Measurements from ENCODE around the gene FANCD2OS.
"Not testable (repeated sequence)": the region's sequence is repeated elsewhere in the genome, so short reads cannot be mapped to it uniquely, and the experiment has no call there.

The FANCD2OS gene, protein sequence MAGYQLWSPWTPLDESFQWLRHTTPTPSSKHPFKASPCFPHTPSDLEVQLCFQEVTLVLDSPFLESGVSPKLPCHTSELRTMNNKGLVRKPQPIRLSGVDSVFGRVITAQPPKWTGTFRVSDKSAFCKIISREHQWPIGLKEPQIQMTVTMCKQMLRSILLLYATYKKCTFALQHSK

DNA sequence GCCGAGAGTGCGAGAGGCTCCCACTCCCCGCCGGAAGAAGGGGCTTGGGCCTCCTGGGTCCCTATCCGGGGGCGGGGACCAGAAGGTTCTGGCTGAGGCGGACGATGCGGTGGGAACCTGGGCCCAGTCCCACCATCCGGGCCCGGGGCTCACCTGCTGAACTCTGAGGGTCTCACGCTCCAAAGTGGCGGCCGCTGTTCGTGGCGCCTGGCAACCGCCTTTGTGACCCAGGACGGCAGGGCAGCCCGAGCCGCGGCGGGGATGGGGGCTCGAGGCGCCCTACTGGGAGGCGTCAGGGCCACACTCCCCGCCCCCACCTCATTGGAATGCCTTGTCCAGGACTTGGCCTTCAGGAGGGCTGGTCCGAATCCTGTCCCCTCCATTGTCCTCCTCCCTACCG, at the start of gene FANCD2OS:
Gene FANCD2OS (minus strand): TSS at position 165 of the 400 bp plus-strand sequence. CDS start 3,481 bp downstream, outside the sequence.
- DNase-seq (ENCODE audit: low read depth in 2 of 2) = no peak

DNA sequence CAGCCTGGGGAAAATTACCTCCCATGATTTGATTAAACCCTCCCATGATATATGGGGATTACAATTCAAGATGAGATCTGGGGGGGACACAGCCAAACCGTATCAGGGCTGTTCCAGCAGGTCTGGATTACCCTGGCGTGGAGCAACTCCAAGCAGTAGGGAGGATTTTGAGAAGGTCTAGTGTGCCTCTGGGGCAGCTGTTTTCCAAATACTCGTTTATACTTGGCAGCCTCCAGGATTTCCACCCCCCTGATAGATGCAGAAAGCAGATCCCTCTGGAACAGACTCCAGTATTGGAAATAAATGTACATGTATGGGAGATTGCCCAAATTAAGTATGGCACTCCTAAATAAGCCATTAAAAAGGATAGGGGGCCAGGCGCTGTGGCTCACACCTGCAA, 49.0 kb upstream of the FANCD2OS start:
- DNase-seq (ENCODE audit: low read depth in 2 of 2) = no peak

DNA sequence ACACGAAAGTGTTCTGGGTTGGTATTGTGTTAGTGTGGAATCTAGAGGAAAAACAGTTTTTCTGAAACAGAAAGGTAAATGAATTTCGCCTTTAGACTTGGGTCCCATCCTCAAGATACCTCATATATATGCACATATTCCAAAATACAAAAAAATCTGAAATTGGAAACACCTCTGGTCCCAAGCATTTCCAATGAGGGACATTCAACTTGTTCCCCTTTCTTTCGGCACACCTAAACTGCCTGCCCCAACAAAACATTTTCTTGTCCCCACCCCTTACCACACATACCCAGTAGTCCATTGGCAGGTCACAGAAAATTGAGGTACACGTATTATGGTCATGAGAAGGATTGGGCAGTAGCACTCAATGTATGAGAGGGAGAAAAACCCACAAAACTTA, 47.6 kb upstream of the FANCD2OS start:
- DNase-seq (ENCODE audit: low read depth in 2 of 2) = no peak

DNA sequence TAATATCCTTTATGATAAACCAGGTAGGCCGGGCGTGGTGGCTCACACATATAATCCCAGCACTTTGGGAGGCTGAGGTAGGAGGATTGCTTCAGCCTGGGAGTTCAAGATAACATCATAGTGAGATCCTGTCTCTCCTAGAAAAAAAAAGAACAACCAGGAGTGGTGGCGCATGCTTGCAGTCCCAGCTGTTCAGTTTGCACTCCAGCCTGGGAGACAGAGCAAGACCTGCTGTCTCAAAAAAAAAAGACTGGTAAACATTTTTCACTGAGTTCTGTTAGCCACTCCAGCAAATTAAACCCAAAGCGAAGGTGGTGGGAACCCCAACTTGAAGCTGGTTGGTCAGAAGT, 47.0 kb upstream of the FANCD2OS start:
- no peak for DNase-seq (ENCODE audit: low read depth in 2 of 2)

DNA sequence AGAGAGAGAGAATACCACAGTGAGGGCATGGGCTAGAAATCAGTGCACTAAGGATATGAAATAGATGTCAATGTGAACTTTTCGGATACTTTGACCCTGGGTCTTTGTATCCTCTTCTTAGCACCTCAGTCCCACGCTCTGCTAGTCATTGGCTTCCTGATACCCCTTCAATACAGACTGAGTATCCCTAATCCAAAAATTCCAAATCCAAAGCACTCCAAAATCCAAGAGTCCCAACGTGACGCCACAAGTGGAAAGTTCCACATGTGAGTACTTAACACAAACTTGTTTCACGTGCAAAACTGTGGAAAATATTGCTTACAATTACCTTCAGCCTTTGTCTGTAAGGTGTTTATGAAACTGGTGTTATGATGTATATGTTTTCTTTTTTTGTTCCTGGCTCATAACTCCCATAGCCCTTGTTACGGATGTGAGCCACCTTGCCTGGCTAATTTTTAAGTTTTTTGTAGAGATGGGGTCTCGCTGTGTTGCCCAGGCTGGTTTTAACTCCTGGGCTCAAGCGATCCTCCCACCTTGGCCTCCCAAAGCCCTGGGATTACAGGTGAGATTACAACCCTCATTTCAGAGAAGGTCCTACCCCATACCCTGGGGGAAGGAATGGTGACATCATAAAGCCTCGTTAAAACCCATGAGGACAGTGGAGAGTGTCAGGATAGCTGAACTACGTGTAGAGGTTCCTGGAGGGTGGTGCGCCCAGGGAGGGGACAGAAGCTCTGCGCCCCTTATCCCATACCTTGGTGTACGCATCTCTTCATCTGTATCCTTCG, 46.5 kb upstream of the FANCD2OS start:
- DNase-seq (ENCODE audit: low read depth in 2 of 2) = no peak

DNA sequence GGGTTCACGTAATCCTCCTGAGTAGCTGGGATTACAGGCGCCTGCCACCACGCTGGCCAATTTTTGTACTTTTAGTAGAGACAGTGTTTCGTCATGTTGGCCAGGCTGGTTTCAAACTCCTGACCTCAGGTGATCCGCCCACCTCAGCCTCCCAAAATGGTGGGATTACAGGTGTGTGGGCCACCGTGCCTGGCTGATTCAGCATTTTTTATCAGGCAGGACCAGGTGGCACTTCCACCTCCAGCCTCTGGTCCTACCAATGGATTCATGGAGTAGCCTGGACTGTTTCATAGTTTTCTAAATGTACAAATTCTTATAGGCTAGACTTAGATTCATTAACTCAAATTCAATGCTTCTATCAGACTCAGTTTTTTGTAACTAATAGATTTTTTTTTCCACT, 42.9 kb upstream of the FANCD2OS start:
- DNase-seq (ENCODE audit: low read depth in 2 of 2) = no peak

DNA sequence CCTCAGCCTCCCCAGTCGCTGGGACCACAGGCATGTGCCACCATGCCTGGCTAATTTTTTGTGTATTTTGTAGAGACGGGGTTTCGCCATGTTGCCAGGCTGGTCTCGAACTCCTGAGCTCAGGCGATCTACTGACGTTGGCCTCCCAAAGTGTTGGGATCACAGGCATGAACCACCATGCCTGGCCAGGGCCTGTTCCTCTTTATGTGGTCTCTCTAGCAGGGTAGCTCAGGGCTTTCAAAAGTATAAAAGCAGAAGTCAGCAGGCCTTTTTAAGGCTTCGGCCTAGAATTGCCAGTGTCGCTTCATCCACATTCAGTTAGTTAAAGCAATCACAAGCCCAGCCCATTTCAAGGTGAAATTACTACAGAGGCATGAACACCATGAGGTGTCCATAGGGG, 41.2 kb upstream of the FANCD2OS start:
- DNase-seq (ENCODE audit: low read depth in 2 of 2) = no peak

DNA sequence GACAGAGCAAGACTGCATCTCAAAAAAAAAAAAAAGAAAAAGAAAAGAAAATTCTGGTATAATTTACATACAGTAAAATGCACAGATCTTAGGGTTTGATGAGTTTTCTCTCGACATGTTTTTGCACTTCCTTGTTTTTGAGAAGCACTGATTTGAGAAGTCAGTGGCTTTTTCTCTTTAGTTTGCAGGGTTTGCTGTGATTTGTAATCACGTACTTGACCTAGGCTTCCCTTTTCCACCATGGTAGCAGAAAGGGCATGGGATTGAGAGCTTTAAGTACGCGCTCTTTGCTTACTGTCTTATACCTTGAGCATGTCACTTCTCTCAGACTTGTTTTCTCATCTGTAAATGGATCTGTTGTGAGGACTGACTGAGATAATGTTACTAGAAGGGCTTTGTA, 37.6 kb upstream of the FANCD2OS start:
- no peak for DNase-seq (ENCODE audit: low read depth in 2 of 2)

DNA sequence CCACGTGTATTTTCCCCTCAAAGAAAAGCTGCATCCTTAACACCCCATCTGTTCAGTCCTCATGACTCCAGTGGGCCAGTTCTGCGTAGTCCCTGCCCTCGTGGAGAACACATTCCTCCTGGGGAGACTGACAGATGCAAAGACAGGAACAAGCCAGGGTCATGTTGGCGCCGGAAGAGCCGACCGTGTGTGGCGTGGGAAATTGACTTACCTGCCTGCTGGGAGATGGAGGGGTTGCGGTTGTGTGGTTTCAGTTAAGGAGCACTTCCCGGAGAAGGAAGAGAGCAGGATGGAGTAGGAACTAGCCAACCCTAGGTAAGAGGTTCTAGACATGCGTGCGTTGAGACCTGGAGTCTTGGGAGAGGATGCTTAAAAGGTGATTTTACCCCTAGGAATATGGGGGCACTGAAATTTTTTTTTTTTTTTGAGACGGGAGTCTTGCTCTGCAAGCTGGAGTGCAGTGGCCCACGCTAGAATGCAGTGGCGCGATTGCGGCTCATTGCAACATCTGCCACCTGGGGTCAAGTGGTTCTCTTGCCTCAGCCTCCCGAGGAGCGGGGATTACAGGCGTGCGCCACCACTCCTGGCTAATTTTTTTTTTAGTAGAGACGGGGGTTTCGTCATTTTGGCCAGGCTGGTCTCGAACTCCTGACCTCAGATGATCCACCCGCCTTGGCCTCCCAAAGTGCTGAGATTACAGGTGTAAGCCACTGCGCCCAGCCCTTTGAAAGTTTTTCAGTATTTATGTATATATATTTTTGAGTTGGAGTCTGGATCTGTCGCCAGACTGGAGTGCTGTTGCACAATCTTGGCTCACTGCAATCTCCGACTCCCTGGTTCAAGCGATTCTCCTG, 34.9 kb upstream of the FANCD2OS start:
- DNase-seq (ENCODE audit: low read depth in 2 of 2) = no peak

DNA sequence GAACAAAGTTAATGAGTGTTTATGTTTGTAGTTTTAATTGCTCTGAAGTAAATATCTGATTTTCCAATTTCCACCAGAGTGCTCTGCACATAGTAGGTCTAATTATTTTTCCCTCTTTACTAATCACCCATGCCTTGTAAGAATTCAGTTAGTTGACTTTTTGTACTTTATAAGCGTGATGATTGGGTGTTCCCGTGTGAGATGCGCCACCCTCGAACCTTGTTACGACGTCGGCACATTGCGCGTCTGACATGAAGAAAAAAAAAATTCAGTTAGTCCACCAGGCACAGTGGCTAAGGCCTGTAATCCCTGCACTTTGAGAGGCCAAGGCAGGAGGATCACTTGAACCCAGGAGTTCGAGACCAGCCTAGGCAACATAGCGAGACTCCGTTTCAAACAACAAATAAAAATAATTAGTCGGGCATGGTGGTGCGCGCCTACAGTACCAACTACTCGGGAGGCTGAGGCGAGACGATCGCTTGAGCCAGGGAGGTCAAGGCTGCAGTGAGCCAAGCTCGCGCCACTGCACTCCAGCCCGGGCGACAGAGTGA, 33.0 kb upstream of the FANCD2OS start:
- no peak for DNase-seq (ENCODE audit: low read depth in 2 of 2)

DNA sequence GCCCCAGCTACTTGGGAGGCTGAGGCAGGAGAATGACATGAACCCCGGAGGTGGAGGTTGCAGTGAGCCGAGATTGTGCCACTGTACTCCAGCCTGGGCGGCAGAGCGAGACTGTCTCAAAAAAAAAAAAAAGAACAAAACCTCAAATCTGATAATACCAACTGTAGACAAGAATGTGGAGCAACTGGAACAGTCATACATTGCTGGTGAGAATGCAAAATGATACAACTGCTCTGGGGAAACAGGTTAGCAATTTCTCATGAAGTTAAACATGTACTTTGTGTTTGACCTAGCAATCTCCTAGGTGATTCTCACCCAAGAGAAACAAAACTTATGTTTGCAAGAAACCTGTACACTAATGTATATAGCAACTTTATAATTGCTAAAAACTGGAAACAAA, 29.1 kb upstream of the FANCD2OS start:
- DNase-seq (ENCODE audit: low read depth in 2 of 2) = no peak

DNA sequence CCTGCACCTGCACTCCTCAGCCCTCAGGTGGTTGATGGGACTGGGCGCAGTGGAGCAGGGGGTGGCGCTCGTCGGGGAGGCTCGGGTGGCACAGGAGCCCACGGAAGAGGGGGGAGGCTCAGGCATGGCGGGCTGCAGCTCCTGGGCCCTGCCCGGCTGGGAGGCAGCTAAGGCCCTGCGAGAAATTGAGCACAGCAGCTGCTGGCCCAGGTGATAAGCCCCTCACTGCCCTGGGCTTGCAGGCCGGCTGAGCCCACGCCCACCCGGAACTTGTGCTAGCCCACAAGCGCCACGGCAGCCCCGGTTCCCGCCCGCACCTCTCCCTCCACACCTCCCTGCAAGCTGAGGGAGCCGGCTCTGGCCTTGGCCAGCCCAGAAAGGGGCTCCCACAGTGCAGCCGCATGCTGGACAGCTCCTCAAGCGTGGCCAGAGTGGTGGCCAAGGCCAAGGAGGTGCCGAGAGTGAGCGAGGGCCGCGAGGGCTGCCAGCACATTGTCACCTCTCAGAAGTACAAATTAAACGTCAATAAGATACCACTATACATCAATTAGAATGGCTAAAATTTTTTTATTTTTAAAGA, 28.5 kb upstream of the FANCD2OS start:
- no peak for DNase-seq (ENCODE audit: low read depth in 2 of 2)

DNA sequence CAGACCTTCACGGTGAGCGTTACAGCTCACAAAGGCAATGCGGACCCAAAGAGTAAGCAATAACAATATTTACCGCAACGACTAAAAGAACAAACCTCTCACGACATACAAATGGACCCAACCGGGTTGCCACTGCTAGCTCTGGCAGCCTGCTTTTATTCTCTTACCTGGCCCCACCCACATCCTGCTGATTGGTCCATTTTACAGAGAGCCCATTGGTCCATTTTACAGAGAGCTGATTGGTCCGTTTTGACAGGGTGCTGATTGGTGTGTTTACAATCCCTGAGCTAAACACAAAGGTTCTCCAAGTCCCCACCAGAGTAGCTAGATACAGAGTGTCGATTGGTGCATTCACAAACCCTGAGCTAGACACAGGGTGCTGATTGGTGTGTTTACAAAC, 27.8 kb upstream of the FANCD2OS start:
- DNase-seq (ENCODE audit: low read depth in 2 of 2) = not testable (repeated sequence)

DNA sequence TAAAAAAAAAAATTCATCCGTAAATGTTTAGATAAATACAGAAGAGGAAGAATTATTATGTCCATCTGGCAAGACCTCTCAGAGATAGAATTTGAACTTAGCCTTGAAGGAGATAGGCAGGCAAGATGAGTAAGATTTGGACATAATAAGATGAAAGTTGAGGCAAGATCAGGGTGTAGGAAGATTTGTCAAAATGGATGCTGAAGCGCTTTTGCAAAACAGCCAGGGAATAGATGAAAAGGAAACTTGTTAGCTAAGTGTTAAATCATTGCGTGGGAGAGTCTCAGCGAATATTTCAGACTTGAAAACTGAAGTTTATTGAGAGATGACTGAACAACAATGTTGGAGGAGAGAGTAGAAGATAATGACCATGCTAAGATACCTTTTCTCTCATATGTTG, 14.7 kb upstream of the FANCD2OS start:
- no peak for DNase-seq (ENCODE audit: low read depth in 2 of 2)

DNA sequence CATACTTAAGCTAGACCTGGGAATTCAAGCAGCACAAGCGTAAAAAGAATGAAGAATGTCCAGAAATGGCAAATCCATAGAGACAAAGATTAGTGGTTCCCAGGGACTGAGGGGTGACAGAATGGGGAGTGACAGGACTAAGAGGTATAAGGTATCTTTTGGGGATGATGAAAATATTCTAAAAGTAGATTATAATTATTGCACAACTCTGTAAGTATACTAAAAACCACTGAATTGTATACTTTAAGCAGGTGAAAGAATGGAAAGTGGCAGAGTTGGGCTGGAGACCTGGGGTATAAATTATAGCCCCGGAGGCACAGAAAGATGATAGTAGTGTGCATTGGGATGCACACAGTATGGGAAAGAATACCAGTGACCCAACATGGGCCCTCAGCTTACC, 13.0 kb upstream of the FANCD2OS start:
- DNase-seq (ENCODE audit: low read depth in 2 of 2) = no peak

DNA sequence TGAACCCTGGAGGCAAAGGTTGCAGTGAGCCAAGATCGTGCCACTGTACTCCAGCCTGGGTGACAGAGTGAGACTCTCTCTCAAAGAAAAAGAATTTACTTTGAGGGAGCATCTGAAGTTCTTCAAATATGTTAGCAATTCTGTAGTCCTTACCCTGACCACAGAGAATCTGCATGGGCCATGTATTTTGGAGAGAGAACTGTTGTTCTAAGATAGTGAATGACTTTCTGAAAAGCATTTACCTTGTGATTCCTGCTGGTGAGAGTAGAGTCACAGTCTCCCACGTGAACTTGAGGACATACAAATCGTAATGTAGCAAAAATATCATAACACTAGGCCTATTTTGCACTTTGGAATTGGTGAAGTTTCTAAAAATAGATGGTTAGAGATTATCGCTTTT, 11.3 kb upstream of the FANCD2OS start:
- no peak for DNase-seq (ENCODE audit: low read depth in 2 of 2)

DNA sequence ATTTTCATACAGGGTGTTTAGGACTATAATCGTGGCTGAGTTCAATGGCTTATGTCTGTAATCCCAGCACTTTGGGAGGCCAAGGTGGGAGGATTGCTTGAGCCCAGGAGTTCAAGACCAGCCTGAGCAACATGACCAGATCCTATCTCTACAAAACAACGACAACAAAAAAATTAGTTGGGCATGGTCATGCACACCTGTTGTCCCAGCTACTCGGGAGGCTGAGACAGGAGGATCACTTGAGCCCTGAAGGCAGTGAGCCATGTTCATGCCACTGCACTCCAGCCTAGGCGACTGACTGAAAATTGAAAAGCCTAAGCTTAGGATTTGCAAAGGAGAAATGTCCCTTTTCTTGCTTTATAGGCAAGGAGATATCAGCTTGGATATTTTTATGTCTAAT, 8.9 kb upstream of the FANCD2OS start:
- DNase-seq (ENCODE audit: low read depth in 2 of 2) = no peak

DNA sequence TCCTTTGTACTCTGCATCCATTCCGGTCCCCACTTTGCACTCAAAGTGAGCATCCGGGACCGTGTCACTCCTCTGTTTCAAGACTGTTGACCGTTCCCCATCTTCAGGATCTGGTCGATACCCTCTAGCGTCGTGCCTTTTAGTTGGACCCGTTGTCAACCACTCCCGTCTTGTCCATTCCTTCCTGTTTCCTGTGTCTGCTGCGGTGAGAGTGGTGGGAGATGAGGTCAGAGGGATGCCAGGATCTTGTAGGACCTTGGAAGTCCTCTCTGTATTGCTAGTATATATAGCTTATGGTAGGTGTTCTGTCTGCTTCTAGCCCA, 8.0 kb upstream of the FANCD2OS start:
- DNase-seq (ENCODE audit: low read depth in 2 of 2) = no peak

DNA sequence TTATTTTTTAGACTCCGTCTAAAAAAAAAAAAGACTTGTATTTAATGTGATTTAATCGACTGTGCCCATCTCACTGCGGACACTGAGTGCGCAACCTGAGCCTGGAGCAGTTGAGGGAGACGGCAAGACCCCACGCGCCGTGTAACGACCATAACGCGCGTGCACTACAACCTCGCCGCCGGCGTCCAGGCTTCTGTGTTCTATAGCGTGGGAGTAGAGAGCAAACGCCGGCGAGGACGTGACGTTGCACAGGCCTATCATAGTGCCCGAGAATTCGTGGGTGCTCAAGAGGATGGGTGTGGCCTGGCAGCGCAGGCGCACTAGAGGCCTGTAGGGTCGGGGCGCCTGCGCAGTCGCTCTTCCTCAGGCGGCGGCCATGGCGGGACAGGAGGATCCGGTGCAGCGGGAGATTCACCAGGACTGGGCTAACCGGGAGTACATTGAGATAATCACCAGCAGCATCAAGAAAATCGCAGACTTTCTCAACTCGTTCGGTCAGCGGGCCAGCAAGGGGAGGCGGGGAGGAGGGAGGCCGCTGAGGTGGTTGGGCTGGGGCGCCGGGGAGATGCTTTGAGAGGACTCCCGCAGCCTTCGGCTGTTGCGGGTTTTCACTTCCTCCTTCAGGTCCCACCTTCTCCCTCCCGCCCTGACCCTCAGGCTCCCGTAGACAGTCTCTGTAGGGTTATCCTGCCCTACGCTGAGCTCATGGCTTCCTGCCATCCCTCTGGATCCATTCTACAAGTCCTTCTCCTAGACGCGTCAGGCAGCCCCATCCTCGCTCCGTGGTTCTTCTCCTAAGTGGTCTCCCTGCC, 7.5 kb upstream of the FANCD2OS start, which contains the start of gene BRK1:
Gene BRK1 (plus strand): TSS at position 350 of the 812 bp plus-strand sequence. CDS start 27 bp downstream, at position 377.
- DNase-seq (ENCODE audit: low read depth in 2 of 2) = peak; percentile 81 to 83

DNA sequence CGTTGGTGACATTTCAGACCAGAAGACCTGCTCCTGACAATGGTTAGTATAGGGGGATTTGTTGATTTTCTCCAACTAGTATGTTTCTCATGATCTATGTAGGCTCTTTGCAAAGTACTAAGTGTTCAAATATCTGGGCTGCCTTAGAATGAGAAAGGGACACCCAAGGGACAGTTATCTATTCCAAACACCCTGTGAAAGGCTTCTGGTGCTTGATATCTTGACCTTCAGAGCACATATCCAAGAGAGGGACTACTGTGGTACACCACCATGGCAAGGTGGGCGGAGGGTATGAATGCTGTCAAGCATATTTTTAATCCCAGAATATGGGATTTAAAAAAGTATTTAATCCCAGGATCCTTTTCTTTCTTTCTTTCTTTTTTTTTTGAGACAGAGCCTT, 1.1 kb downstream of the FANCD2OS start:
- DNase-seq (ENCODE audit: low read depth in 2 of 2) = no peak

DNA sequence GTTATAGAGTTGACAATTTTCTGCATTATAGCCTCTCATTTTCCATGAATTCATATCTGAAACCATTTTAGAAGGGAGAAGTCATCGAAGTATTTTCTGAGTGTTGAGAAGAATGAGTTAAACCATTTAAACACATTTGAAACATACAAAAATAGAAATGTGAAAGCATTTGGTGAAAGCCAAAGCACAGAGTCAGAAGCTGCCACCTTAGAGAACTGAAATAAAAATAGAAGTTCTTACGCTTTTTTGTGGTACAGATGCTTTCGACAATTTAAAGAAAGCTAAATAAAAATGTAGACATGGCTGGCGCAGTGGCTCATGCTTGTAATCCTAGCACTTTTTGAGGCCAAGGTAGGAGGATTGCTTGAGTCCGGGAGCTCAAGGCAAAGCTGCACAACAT, 9.0 kb downstream of the FANCD2OS start:
- DNase-seq (ENCODE audit: low read depth in 2 of 2) = no peak
